ENCODE data around the gene C13orf46.

C13orf46 gene

DNA sequence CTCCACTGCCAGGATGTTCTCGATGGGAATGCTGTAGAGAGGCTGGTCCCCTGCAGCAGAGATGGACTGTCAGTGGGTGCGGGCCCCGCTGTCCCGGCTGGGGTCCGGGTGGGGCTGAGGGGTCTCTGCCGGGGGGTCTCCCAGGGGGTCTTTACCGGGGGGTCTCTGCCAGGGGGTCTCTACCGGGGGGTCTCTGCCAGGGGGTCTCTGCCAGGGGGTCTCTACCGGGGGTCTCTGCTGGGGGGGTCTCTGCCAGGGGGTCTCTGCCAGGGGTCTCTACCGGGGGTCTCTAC lies 25.7 kb upstream of the C13orf46 start:
- H3K4me3 ChIP-seq (ENCODE audit: low read depth, low read length): no peak overlapping the region
- peaks cover 8% of the 10 kb centered on the region for H3K4me1 ChIP-seq
- TF ChIP-seq, protein P1, sequence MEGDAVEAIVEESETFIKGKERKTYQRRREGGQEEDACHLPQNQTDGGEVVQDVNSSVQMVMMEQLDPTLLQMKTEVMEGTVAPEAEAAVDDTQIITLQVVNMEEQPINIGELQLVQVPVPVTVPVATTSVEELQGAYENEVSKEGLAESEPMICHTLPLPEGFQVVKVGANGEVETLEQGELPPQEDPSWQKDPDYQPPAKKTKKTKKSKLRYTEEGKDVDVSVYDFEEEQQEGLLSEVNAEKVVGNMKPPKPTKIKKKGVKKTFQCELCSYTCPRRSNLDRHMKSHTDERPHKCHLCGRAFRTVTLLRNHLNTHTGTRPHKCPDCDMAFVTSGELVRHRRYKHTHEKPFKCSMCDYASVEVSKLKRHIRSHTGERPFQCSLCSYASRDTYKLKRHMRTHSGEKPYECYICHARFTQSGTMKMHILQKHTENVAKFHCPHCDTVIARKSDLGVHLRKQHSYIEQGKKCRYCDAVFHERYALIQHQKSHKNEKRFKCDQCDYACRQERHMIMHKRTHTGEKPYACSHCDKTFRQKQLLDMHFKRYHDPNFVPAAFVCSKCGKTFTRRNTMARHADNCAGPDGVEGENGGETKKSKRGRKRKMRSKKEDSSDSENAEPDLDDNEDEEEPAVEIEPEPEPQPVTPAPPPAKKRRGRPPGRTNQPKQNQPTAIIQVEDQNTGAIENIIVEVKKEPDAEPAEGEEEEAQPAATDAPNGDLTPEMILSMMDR (IDR thresholded peaks at IDR 0.05; ENCODE audit: low read depth, low read length): no peak
- no peaks in the 10 kb centered on the region for H3K27me3 ChIP-seq
- no peaks in the 10 kb centered on the region for H3K9me3 ChIP-seq
- peaks cover 9% of the 10 kb centered on the region; the same call in 1 of the 2 replicates for H3K36me3 ChIP-seq
- DNase-seq: no peak

DNA sequence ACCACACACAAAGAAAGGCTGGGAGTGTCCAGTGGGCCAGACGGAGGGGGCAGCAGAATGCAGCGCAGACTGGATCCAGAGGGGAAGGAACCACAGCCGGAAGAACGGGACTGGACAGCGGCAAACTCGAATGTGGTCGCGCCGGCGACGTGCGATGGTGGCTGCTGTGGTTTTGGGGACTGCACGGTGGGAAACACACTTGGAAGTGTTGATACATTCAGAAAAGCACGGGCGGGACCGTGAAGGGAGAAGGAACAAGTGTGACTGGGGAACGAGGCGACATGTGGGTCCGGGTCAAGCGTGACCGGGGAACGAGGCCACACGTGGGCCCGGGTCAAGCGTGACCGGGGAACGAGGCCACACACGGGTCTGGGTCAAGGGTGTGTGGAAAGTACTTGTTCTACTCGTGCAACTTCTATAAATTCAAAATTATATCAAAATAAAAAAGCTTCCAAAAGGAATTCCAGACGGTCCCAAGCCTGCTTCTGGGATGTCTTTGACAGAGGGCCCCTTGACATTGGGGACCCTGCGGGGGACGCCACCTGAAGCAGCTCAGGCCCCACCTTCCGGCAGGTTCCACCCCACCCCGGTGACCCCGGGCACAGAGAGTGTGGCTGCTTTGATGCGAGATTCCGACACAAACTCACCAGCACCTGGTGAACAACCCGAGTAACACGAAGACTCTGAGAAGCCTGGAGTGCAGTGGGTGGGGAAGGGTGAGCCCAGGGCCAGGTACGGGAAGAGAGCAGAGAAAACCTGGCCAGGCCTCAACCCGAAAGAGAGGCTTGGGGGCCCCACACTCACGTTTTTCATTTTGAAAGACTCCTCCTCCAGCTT lies 25.1 kb upstream of the C13orf46 start:
- Histone ChIP-seq H3K36me3 (peaks cover 9% of the 10 kb centered on the region; the same call in 1 of the 2 replicates), H3K4me1 (peaks cover 8% of the 10 kb centered on the region), H3K9me3 (no peaks in the 10 kb centered on the region), H3K27me3 (no peaks in the 10 kb centered on the region), H3K4me3 (ENCODE audit: low read depth, low read length) (no peak overlapping the region)
- DNase-seq: no peak
- TF ChIP-seq, protein P1 (IDR thresholded peaks at IDR 0.05; ENCODE audit: low read depth, low read length): no peak

DNA sequence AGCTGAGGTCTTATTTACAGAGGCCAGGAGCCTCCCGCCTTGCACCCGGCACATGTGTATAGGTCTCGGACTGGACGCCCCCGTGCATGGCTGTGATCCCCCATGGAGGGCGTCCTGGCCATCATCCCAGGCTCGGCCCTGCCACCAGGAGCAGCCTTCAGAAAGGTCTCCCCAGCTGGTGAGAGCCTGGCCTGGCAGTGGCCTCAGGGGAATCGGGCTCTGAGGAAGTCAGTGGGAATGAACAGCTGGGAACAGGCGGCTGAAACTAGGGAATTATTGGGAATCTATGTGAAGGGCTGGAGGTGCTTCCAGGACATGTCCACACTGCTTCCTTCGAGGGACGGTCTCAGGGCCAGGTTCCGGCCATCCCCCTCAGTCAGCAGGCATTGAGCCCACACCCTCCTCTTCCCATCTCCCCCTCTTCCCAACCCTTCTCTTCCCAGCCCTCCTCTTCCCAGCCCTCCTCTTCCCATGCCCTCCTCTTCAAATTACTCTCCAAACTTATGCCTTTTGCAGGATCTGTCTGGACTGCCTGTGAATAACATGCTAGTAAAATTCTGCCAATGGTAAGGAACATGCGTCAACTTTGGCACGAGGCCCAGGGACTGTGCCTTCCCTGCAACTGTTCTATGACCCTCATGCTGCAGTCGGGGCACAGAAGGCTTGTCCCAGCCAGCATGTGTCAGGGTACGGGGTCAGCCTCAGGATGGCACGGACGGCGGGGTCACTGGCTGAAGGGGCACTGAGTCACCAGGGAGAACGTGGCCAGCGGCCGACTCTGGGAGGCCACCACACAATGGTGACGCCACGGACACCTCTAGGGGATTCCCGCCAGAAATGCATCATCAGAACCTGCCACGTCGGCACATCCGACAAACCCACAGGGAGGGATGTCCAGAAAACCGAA lies 24.2 kb upstream of the C13orf46 start:
- peaks cover 9% of the 10 kb centered on the region; the same call in 1 of the 2 replicates for H3K36me3 ChIP-seq
- TF ChIP-seq, protein P1 (IDR thresholded peaks at IDR 0.05; ENCODE audit: low read depth, low read length): no peak
- H3K27me3 ChIP-seq: no peaks in the 10 kb centered on the region
- peaks cover 8% of the 10 kb centered on the region for H3K4me1 ChIP-seq
- H3K4me3 ChIP-seq (ENCODE audit: low read depth, low read length): no peak overlapping the region
- no peaks in the 10 kb centered on the region for H3K9me3 ChIP-seq
- peak; percentile 66 for DNase-seq

DNA sequence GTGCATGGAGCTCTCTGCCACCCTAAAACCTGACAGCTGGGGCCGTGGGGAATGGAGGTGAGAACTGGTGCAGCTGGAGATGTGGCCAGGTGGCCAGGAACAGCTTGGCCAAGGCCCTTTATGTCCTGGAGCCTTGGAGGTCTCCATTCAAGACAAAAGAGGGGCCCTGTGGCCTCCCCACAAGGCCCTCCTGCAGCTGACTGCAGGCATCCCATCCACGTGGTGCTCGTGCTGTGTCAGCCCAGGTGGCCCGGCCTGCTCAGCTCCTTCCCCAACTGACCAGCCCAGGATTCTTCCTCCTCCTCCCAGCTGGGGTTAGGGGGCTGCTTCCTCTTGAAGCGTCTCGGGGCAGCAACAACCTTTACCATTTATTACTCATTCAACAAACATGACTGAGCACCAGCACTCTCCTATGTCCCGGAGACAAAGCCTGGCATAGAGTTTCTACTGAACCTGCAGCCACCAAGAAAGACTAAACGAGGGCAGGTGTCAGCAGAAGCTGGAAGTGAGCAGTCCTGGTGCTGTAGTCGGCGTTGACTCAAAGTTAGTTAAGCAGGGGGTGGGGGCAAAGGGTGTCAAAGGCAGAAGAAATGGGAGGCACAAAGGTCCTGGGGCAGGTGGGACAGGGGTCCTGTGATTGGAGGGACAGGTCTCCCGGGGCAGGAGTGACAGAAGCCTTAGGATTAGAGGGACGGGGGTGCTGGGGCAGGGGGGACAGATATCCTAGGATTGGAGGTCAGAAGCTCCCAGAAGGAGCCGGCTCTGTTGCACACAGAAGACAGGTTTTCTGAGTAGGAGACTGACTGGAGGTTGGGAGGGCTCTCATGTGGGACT lies 23.3 kb upstream of the C13orf46 start:
- DNase-seq: no peak
- Histone ChIP-seq H3K27me3 (no peaks in the 10 kb centered on the region), H3K4me3 (ENCODE audit: low read depth, low read length) (no peak overlapping the region), H3K9me3 (no peaks in the 10 kb centered on the region), H3K4me1 (peaks cover 8% of the 10 kb centered on the region), H3K36me3 (peaks cover 7% of the 10 kb centered on the region; the same call in 1 of the 2 replicates)
- TF ChIP-seq, protein P1 (IDR thresholded peaks at IDR 0.05; ENCODE audit: low read depth, low read length): no peak

DNA sequence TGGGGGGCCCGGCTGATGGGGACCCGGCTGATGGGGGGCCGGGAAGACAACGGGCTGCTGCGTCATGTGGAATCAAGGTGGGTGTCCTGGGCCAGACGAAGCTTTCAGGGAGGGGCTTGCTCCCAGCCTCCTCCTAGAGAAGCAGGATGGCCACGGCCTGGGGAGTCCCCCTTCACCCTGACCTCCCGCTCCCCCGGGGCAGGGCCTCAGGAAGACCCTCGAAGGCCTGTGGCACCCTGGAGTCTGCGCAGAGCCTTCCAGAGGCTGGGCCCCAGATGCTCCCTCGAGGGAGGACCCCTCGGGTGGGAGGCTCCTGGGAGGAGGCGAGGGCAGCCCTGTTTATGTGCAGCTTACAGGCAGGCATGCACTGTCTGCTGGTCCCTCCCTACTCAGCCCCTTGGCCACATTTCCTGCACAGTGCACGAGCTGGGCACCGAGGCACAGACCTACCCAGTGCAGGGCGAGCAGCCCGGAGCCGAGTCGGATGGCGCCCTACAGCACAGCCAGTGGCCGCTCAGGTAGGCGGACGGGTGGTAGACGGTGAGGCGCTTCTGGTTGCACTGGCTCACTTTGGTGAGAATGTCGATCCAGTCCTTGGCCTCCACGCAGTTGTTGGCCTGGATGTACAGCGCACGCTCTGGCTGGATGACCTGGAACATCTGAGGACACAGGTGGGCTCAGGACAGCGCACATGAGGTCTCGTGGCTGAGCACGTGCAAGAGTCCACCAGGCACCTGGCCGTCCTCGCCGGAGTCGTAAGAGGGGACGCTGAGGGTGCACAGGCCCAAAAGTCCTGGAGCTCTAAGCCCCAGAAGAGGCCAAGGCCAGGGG lies 22.4 kb upstream of the C13orf46 start:
- TF ChIP-seq, protein P1 (IDR thresholded peaks at IDR 0.05; ENCODE audit: low read depth, low read length): no peak
- no peak for DNase-seq
- Histone ChIP-seq H3K4me3 (ENCODE audit: low read depth, low read length) (no peak overlapping the region), H3K36me3 (peaks cover 14% of the 10 kb centered on the region), H3K9me3 (no peaks in the 10 kb centered on the region), H3K4me1 (peaks cover 8% of the 10 kb centered on the region), H3K27me3 (no peaks in the 10 kb centered on the region)
